GM10266 (cell line): ENCODE results near the gene FCMR.

Experiments
- DNase-seq: peaks from one replicate; pipeline ENCODE4 v3.0.0; 2012; ENCODE audit errors: extremely low spot score
- TF ChIP-seq, protein P1 (sequence below): IDR thresholded peaks from 2 replicates; pipeline ENCODE4 v1.5.1; 2012; ENCODE audit warnings: mild to moderate bottlenecking, low read depth; ENCODE audit not compliant: control insufficient read depth, insufficient read depth; ENCODE audit errors: missing control alignments

FCMR gene, protein sequence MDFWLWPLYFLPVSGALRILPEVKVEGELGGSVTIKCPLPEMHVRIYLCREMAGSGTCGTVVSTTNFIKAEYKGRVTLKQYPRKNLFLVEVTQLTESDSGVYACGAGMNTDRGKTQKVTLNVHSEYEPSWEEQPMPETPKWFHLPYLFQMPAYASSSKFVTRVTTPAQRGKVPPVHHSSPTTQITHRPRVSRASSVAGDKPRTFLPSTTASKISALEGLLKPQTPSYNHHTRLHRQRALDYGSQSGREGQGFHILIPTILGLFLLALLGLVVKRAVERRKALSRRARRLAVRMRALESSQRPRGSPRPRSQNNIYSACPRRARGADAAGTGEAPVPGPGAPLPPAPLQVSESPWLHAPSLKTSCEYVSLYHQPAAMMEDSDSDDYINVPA

DNA sequence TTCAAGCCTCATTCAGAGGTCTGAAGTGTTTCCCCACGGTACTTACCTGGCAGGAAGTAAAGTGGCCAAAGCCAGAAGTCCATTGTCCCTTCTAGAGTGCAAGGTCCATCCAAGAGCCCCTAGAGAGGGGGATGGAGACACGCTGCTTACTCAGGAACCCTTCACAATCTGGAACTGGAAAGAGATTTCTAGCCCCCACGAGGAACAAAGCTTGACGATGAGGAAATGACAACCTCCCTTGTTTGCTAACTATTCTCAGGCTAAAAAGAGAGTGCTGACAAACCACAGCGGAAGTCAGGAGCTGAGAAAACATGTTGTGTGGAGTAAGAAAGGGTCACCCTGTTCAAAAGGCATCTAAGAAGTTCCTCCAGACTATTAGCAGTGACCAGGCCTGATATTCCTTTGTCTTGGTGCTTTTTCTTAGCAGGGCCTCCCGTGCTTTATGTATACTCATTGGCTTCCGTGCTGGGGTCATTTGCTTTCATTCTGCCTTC lies at the start of gene FCMR:
FCMR (minus strand) TSS at position 170 of the 494 bp plus-strand sequence; CDS start at position 83, 87 bp downstream.
- peak; percentile 45 for DNase-seq
- TF ChIP-seq, protein P1, sequence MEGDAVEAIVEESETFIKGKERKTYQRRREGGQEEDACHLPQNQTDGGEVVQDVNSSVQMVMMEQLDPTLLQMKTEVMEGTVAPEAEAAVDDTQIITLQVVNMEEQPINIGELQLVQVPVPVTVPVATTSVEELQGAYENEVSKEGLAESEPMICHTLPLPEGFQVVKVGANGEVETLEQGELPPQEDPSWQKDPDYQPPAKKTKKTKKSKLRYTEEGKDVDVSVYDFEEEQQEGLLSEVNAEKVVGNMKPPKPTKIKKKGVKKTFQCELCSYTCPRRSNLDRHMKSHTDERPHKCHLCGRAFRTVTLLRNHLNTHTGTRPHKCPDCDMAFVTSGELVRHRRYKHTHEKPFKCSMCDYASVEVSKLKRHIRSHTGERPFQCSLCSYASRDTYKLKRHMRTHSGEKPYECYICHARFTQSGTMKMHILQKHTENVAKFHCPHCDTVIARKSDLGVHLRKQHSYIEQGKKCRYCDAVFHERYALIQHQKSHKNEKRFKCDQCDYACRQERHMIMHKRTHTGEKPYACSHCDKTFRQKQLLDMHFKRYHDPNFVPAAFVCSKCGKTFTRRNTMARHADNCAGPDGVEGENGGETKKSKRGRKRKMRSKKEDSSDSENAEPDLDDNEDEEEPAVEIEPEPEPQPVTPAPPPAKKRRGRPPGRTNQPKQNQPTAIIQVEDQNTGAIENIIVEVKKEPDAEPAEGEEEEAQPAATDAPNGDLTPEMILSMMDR: no peak

DNA sequence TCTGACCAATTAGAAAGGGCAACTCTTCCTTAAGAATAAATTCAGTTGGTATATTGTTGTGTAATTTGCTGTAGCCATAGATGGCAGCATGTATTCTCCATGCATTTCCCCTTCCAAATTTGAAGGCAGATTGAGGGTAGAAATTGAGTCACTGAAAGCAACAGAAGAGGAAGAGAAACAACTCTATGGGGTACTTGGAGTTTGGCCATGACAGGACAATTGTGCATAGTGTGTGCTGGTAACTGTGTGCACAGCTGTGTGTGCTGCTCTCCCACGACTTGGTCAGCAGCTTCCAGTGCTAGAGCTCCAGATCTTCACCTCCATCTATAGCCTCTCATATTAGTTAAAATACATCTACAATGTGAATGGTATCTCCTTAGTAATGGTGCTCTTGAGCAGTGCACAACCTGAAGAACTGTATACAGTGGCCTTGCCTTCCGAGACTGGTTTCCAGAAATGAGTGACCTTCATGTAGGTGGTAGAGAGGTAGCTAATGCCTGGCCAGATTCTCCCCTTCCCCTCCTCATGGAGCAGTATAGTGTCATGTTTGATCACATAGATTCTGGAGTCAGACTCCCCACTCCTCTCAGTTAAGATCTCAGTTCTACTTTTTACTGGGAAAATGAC lies 49.4 kb upstream of the FCMR start:
- DNase-seq: no peak
- TF ChIP-seq, protein P1: no peak

DNA sequence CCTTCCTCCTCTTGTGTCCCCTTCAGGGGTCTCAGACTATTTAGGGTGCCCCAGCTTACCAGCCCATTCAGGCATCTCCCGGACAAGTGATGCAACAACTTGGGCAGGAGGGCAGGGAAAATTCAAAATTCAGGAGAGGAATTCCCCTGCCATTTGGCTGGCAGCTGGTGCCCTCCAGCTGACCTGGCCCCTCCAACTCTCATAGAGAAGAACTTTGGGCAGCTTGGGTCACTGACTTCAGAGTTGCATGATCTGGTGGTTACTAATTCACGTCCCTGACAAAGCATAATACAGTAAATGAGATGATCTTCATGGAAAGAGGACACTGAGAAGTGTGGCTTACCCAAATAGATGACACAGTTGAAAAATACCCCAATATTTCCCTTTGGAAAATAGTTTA lies 48.7 kb upstream of the FCMR start, which contains the start of gene FCAMR:
FCAMR (minus strand) TSS at position 15 of the 400 bp plus-strand sequence. CDS start 335 bp downstream, outside the sequence.
- DNase-seq: no peak

DNA sequence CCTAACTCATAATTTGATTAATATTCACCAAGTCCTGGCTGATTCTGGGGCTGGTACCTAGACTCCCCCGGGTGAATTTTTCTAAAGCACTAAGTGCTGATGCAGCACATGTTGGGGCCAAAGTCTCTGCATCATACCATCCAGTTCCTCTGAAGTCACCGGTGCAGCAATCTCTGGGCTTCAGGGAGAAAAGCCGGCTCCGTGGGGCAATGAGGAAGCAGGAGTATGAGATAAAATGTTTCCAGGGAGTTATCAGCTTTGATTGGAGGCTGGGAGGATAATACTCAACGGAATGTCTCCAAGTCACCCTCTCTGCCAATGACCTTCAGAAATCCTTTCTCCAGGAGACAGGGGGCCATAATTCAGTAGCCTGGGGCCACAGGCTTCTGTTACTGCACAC lies 47.3 kb upstream of the FCMR start:
- DNase-seq: no peak
- TF ChIP-seq, protein P1: no peak

More for the DNA sequence above, 48.7 kb upstream of the FCMR start, which contains the start of gene FCAMR:
- TF ChIP-seq, protein P1: no peak

DNA sequence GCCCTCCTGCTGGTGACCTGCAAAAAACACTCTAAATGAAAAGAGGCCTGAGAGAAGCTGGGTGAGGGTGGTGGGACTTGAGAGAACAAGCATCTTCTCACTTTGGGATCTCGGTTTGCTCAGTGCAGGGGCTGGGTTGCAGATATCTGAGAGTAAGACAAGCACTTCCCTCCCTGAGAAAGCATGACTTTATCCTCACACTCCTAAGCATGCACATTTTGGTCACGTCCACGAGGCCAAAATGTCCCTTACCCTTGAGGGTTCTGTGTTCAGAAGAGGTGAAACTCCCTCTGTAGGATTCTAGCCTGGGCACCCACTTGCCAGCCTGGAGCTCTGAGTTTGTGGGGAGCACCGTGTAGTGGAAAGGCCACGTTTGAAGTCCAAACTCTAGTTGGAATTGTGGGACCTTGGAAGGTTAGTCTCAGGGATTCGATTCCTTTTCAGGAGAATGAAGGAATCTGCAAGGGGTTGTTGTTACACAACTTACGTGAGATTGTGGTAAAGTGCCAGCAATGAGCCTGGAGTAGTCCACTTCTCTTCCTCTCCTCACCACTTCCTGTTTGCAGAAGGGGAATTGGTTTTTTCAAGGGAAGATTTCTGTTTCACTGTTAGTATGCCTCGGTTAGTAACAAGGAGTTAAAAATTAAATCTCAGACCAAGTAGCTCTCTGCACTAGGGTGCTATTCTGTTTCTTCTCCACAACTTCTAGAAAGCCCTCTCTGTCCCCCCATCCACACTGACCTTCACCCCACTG lies 45.5 kb upstream of the FCMR start:
- TF ChIP-seq, protein P1: no peak
- DNase-seq: no peak

GRCh38 chr1:206965781-206966180 lies 44.0 kb upstream of the FCMR start:
- no peak for DNase-seq
- TF ChIP-seq, protein P1: no peak
